NCI-H2196 treated with DMSO at 0.1 percent for 48 hours (cell line): ENCODE results near the gene MRPL42.
"Not testable (repeated sequence)": the region's sequence is repeated elsewhere in the genome, so short reads cannot be mapped to it uniquely, and the experiment has no call there.

Source experiments
- DNase-seq: peaks from one replicate; lab custom pipeline; 2025; ENCODE audit not compliant: unreplicated experiment; lab: John Stamatoyannopoulos, UW

MRPL42 gene

DNA sequence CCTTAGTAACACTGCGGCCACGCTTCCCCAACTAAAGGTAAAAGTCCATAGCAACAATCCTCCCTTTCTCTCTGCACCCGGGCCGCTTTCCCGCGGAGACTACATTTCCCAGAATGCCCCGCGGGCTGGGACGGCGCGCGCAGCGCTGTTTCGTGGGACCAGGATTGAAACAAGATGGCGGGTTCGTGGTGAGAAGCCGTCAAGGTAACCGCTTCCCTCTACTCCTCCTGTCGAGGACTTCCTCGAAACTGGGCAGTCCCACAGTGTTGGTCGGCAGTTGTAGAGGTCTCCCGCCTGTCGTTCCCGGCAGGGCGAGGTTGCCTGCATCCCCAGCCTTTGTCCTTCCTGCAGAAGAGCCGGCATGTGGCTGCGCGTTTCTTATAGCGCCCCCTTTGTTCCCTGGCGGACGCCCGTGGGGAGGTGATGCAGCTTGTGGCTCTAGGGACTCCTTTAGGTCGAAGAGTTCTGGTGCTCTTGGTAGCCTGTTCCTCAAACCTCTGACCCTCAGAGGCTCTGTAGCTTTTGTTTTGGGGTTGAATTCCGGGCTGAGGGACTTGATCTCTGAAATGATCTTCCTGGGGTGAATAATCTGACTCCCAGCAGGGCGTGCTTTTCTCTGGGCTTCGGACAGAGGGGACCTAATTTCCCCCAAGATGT, at the start of gene MRPL42:
MRPL42 (plus strand) TSS at position 164 of the 657 bp plus-strand sequence. CDS start 1,772 bp downstream, outside the sequence.
- peak; percentile 83 for DNase-seq

- no peak for DNase-seq
These were observed 49.3 kb upstream of the MRPL42 start for GRCh38 chr12:93417967-93418480.

- no peak for DNase-seq
These were observed 47.8 kb upstream of the MRPL42 start for GRCh38 chr12:93419388-93420034.

GRCh38 chr12:93422050-93422449, 45.3 kb upstream of the MRPL42 start:
- no peak for DNase-seq

- no peak for DNase-seq
These were observed 41.4 kb upstream of the MRPL42 start for GRCh38 chr12:93425736-93426411.

GRCh38 chr12:93426412-93426805, 40.9 kb upstream of the MRPL42 start:
- no peak for DNase-seq

DNA sequence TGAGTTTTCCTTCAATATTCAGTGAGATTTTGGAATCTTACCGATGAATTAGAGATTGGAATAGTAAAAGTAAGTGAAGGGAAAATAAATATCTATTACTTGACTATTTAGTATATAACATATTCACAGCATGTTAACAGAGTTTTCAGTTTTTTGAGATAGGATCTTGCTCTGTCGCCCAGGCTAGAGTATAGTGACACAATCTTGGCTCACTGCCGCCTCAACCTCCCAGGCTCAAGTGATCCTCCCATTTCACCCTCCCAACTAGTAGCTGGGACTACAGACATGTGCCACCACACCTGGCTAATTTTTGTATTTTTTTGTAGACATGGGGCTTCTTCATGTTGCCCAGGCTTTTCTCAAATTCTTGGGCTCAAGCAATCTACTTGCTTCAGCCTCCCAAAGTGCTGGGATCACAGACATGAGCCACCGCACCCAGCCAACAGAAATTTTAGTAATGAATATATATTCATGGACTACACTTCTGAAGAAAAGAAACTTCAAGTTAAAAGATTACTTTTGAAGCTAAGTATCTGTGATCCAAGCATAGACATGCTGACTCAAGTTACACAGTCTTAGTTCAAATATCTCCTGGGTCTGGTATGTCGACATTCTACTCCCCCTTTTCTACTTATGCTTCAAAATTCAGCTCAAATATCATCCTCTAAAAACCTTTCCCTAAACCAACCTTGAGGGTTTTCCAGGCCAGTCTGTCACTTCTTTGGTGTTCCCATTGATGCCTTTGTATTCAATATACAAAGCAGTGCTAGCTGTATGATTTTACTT, 39.3 kb upstream of the MRPL42 start:
- no peak for DNase-seq

GRCh38 chr12:93429448-93429847, 37.9 kb upstream of the MRPL42 start:
- no peak for DNase-seq

DNA sequence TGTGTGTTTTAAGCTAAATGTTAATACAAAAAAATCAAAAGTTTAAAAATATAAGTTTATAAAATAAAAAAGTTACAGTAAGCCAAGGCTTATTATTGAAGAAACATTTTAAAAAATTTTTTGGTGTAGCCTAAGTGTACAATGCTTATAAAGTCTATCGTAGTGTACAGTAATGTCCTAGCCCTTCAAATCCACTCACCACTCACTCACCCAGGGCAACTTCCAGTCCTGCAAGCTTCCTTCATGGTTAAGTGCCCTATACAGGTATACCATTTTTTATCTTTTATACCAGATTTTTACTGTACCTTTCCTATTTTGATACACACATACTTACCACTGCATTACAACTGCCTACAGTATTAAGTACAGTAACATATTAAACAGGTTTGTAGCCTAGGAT, 37.5 kb upstream of the MRPL42 start:
- DNase-seq = no peak

DNA sequence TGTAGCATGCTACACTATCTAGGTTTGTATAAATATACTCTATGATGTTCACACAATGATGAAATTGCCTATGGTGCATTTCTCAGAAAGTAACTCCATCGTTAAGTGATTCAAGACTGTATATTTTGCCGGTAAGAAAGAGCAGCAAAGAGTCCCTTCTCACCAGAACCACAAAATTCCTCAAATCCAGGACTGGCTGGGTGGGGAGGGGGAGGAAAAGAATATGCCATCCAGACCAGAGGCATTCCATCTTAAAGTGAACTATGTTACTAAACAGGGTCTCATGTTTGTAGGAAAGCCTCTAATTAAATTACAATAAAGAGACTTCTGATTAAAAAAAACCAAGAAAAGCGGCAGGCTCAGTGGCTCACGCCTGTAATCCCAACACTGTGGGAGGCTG, 37.0 kb upstream of the MRPL42 start:
- no peak for DNase-seq

DNA sequence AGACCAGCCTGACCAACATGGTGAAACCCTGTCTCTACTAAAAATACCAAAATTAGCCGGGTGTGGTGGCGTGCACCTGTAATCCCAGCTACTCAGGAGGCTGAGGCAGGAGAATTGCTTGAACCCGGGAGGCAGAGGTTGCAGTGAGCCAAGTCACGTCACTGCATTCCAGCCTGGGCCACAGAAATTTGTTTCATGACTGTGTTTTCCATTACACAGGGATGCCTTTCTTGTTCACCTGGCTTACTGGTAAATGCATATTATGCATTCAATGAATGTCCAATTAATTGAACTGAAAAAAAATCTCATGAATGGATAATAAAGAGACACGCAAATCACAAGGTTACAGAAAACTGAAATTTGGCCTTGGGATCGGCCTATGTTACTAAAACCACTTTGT, 35.3 kb upstream of the MRPL42 start:
- DNase-seq = not testable (repeated sequence)

GRCh38 chr12:93434256-93434865, 33.0 kb upstream of the MRPL42 start:
- no peak for DNase-seq

DNA sequence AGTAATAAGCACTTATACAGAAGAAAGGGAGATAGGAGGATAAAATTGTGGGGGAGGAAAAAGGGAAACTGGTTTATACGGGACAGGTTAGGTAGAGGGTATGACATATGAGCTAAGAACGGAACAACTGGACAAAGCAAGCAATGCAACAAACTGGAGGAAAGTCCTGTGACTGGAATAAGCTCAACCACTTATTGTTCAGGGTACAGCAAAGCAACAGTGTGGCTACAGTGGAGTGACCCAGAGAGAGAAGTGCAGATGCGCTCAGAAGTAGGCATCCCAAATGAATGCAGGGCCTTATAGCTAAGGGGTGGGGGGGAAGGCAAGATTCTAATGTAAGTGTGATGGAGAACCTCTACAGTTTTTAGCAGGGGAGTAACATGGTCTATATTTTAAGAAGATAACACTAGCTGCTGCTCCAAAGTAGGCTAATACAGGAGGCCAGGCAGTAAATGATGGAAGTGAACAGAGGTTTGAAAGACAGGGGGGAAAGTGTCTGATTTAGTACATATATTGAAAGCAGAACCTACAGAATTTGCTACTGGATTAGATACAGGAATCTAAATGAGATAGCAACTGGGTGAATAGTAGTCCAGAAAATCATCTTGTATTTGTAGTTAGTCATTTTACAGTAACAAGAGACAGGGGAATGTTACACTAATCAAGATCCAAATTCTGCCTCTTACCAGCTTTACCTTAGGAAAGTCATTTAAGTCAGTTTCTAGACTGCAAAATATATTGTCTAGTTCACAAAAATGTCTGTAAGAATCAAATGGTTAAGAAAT, 28.9 kb upstream of the MRPL42 start:
- DNase-seq = no peak

GRCh38 chr12:93440043-93440835, 27.1 kb upstream of the MRPL42 start:
- DNase-seq = no peak

DNA sequence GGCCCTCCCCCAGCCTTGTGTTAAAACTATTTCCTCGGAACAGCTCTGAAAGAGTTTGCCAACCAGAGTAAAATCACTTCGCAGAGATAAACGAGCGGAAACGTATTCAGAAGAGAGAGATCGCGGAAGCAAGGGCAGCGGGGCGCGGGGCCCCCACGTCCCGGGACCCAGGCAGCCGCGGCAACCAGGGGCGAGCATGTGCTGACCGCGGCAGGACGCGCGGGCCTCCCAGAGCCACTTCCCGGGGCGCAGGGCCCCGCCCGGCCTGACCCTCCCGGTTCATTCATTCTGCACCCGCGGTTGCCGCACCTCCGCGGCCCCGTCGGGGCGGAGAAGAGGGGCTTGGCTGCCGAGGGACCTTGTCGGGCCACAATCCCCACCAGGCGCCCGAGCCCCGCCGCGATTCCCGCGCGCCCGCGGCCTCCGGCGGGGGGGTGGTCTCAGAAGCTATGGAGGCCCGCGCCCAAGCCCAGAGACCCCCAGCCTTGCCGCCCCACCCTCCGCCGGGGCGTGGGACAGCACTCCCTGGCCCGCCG, 26.2 kb upstream of the MRPL42 start:
- DNase-seq = no peak

DNA sequence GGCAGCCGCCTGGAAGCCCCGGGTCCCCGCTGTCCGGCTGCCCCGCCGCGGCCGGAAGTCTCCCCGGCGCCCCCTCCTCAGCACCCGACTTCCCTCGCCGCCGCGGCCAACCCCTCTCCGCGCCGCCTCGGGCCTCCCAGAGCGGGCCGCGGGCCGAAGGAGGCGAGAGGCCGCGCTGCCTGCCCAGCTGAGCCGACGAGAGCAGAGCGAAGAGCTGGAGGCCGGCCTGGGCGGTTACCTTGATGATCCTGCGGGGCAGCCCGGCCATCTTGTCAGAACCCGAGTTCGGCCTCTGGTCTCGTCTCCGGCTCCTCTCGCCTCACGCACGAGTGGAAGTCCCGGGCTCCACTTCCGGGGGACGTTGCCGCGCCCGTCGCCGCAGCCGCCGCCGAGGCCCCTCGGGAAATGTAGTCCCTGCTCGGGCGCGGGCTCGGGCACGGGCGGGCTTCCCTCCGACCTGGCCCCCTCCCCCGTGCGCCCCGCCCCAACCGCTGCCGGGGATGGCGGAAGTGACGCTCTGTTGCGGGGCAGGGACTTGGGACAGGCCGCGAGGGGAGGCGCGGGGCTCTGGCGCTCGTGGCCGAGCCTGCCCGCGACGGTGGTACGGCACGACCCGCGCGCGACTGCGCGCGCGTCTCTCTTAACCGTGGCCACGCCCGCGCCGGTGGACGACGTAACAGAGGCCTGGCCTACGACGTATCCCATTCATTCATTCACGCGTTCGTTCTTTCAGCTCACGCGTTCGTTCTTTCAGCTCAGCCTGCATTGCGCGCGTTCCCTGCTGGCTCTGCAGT, 25.5 kb upstream of the MRPL42 start, which contains the start of gene UBE2N:
UBE2N (minus strand) TSS at position 331 of the 794 bp plus-strand sequence; CDS start at position 268, 63 bp downstream.
- peak; percentile 88 for DNase-seq

- DNase-seq = no peak
These were observed 24.6 kb upstream of the MRPL42 start for GRCh38 chr12:93442411-93443340.
